D721Med (cell line): ENCODE results near the gene GGT1.
"Not testable (repeated sequence)": the region's sequence is repeated elsewhere in the genome, so short reads cannot be mapped to it uniquely, and the experiment has no call there.

Source experiments
- DNase-seq: peaks from one replicate; pipeline ENCODE4 v3.0.0; 2011; ENCODE audit warnings: low spot score; ENCODE audit not compliant: insufficient read length
- FAIRE-seq: peaks from 2 replicates; lab custom pipeline; 2011; peaks lifted over from hg19 to GRCh38; lab: Jason Lieb, UNC
- CTCF ChIP-seq: IDR thresholded peaks from 2 replicates; pipeline ENCODE4 v1.5.1; 2012; ENCODE audit warnings: mild to moderate bottlenecking, control low read depth; ENCODE audit not compliant: insufficient read depth; ENCODE audit errors: missing control alignments

Gene GGT1

GRCh38 chr22:24589518-24590030 lies 13.4 kb upstream of the GGT1 start:
- no peak for TF ChIP-seq CTCF
- FAIRE-seq, result no peak
- DNase-seq, result no peak

- no peak for DNase-seq
- no peak for FAIRE-seq
- TF ChIP-seq CTCF, result no peak
These were observed 12.3 kb upstream of the GGT1 start for GRCh38 chr22:24590596-24591173.

- FAIRE-seq, result no peak
These were observed 11.6 kb upstream of the GGT1 start for GRCh38 chr22:24591286-24591830.

GRCh38 chr22:24592058-24592850 lies 10.7 kb upstream of the GGT1 start:
- no peak for TF ChIP-seq CTCF
- FAIRE-seq (no peak), DNase-seq (peak; percentile 38)

More at GRCh38 chr22:24591286-24591830, 11.6 kb upstream of the GGT1 start:
- DNase-seq, result no peak
- no peak for TF ChIP-seq CTCF

- peak; percentile 96 for DNase-seq
- no peak for FAIRE-seq
- TF ChIP-seq CTCF, result no peak
These were observed 10.0 kb upstream of the GGT1 start, which contains the start of gene LRRC75B for GRCh38 chr22:24592851-24593558. Gene LRRC75B, minus strand, starts transcription at chr22:24593073. Its CDS starts 34 bp downstream, at chr22:24593039.

GRCh38 chr22:24593559-24593835 lies 9.5 kb upstream of the GGT1 start:
- DNase-seq, FAIRE-seq: not testable (repeated sequence)

GRCh38 chr22:24593836-24594568 lies 9.0 kb upstream of the GGT1 start:
- FAIRE-seq (no peak), DNase-seq (no peak)
- no peak for TF ChIP-seq CTCF
